ENCODE results near the gene YPEL1. TPM values are rescaled to one million over a fixed set of nuclear protein-coding genes. Genes with fewer than 3 reads are reported as not detected.

YPEL1 gene
- total and polyA plus RNA-seq, 4 donors, result 1.6 to 15.1 (median 3.5) TPM

DNA sequence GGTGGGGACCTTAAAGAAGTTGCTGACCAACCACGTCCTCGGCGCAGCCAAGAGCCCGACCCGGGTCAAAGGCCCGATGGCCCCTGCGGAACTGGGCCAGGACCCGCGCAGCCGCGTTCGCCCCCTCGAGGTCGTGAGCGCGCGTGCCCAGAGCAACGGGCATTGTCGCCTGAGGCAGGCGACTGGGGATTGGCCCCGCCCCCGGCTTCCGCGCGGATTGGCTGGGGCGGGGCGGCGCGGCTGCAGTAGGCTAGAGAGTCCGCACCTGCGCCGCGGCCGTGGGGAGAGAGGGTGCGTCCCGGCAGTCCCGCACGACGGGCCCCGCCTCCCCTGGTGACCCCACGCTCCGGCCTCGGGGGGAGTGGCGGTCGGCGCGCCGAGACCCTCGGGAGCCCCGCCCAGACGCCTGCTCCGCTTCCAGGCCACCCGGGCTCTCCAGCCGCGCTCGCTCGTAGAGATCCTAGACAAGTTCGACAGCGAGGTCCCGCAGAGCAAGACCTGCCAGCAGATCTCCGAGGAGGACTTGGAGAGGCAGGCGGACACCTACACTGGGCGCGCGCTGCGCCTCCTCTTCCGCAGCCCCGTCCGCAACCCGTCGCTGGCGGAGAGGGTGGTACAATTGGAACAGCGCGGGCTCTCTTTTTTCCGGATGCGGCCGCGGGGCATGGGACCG is 78.1 kb downstream of the YPEL1 start:
- Histone ChIP-seq H3K36me3 (ENCODE audit: control insufficient read depth in 4 of 4, insufficient read depth in 4 of 4, low read length in 4 of 4) (peaks cover 0 to 4% (median 0%) of the 10 kb centered on the region in 4 donors), H3K27me3 (ENCODE audit: control insufficient read depth in 3 of 3, insufficient read depth in 3 of 3, low read length in 2 of 3) (no peaks in the 10 kb centered on the region), H3K4me1 (ENCODE audit: control insufficient read depth in 5 of 5, insufficient read depth in 5 of 5, low read length in 5 of 5) (peaks cover 0 to 9% (median 1%) of the 10 kb centered on the region in 5 donors), H3K4me3 (peak overlapping the region; percentile 60), H3K27ac (ENCODE audit: low read depth in 1 of 2, low read length in 1 of 2) (peak overlapping the region in 1 of 2 donors; percentile 55), H3K9ac (ENCODE audit: insufficient read depth in 1 of 2, low read length in 2 of 2) (no peak overlapping the region), H3K9me3 (ENCODE audit: control insufficient read depth in 4 of 4, insufficient read depth in 3 of 4, low read length in 3 of 4) (no peaks in the 10 kb centered on the region)
- WGBS, 2 donors, result 0 to 1% methylated on average over 53 to 79 of the region's 79 CpGs
- DNase-seq (peak; percentile 65 to 77 (median 74)), ATAC-seq (ENCODE audit: insufficient read depth, low FRiP score) (peak; percentile 84)
- TF ChIP-seq, protein P1, sequence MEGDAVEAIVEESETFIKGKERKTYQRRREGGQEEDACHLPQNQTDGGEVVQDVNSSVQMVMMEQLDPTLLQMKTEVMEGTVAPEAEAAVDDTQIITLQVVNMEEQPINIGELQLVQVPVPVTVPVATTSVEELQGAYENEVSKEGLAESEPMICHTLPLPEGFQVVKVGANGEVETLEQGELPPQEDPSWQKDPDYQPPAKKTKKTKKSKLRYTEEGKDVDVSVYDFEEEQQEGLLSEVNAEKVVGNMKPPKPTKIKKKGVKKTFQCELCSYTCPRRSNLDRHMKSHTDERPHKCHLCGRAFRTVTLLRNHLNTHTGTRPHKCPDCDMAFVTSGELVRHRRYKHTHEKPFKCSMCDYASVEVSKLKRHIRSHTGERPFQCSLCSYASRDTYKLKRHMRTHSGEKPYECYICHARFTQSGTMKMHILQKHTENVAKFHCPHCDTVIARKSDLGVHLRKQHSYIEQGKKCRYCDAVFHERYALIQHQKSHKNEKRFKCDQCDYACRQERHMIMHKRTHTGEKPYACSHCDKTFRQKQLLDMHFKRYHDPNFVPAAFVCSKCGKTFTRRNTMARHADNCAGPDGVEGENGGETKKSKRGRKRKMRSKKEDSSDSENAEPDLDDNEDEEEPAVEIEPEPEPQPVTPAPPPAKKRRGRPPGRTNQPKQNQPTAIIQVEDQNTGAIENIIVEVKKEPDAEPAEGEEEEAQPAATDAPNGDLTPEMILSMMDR (IDR thresholded peaks at IDR 0.05; ENCODE audit: control extremely low read depth, extremely low read depth), result no peak

DNA sequence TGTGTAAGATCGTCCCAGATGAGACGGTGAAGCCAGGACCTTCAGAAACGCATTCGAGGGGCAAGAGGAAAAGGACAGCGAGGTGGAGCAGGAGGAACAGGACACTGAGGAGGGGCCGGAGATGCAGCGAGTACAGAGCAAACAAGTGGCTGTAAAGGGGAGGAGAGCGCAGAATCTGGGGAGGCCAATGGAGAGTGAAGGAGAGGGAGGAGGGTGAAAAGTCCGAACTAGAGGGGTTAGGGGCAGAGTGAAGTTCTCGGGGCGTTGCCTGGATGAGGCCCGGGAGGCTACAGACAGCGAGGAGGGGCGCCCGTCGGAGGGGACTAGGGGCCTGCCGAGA is 78.6 kb downstream of the YPEL1 start:
- no peaks in the 10 kb centered on the region for H3K27me3 ChIP-seq (ENCODE audit: control insufficient read depth in 3 of 3, insufficient read depth in 3 of 3, low read length in 2 of 3)
- H3K4me3 ChIP-seq, result peak overlapping the region; percentile 20
- H3K27ac ChIP-seq (ENCODE audit: low read depth in 1 of 2, low read length in 1 of 2), result no peak overlapping the region

DNA sequence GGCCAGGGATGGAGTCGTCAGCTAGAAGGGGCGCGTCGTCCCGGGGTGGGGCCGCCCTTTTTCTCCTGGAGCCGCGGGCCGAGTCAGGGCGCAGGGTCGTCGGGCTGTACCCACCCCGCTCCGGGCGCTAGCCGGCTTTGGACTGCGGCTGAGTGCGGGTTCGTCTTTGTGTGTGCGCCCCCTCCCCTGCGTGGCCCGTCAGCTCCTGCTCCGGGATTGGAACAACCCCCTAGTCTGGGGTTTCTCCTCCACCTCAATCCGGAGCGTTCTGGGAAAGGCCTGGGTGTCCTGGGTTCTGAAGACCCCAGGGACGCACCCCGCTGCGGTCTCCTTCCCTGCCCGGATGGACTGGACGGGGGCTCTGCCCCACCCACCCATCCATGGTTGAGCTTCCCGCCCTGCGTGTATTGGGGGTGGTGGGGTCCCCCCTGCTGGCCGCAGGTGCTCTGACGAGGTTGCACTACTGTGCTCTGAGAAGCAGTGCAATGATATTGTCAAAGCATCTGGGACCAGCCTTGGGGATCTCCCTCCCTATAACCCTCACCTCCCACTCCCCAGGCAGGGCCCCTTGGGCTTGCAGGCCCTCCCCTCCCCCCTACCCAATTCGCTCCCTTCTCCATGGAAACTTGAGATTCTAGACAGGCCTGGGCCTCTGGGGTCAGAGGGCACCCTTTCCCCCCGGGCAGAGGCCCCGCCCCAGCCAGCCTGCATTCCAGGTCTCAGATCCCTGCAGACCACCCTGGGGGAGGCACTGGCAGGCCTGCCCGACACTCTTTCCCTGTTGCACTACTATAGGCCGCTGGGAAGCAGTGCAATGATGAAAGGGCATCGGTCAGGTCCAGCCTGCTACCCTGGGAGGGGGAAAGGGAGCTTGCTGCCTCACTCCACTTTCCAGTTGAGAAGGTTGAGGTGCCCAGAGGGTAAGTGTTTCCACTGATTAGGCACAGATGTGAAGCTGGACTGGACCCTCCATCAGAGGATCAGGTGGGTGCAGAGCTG is 82.7 kb downstream of the YPEL1 start:
- WGBS, 2 donors, result 27 to 34% methylated on average over 39 to 40 of the region's 40 CpGs
- DNase-seq (no peak), ATAC-seq (ENCODE audit: insufficient read depth, low FRiP score) (peak; percentile 2)
- no peak overlapping the region for H3K4me3 ChIP-seq
- H3K27me3 ChIP-seq (ENCODE audit: control insufficient read depth in 3 of 3, insufficient read depth in 3 of 3, low read length in 2 of 3), result no peaks in the 10 kb centered on the region
- no peak overlapping the region for H3K27ac ChIP-seq (ENCODE audit: low read depth in 1 of 2, low read length in 1 of 2)
- TF ChIP-seq, protein P1 (IDR thresholded peaks at IDR 0.05; ENCODE audit: control extremely low read depth, extremely low read depth), result no peak
- peaks cover 4 to 24% (median 6%) of the 10 kb centered on the region in 5 donors for H3K4me1 ChIP-seq (ENCODE audit: control insufficient read depth in 5 of 5, insufficient read depth in 5 of 5, low read length in 5 of 5)
- no peaks in the 10 kb centered on the region for H3K9me3 ChIP-seq (ENCODE audit: control insufficient read depth in 4 of 4, insufficient read depth in 3 of 4, low read length in 3 of 4)
- H3K36me3 ChIP-seq (ENCODE audit: control insufficient read depth in 4 of 4, insufficient read depth in 4 of 4, low read length in 4 of 4), result peaks cover 0 to 4% (median 2%) of the 10 kb centered on the region in 4 donors
- H3K9ac ChIP-seq (ENCODE audit: insufficient read depth in 1 of 2, low read length in 2 of 2), result no peak overlapping the region

More for the DNA sequence above, 78.6 kb downstream of the YPEL1 start:
- Histone ChIP-seq H3K36me3 (ENCODE audit: control insufficient read depth in 4 of 4, insufficient read depth in 4 of 4, low read length in 4 of 4) (peaks cover 0 to 4% (median 0%) of the 10 kb centered on the region in 4 donors), H3K9me3 (ENCODE audit: control insufficient read depth in 4 of 4, insufficient read depth in 3 of 4, low read length in 3 of 4) (no peaks in the 10 kb centered on the region), H3K9ac (ENCODE audit: insufficient read depth in 1 of 2, low read length in 2 of 2) (no peak overlapping the region), H3K4me1 (ENCODE audit: control insufficient read depth in 5 of 5, insufficient read depth in 5 of 5, low read length in 5 of 5) (peaks cover 0 to 12% (median 1%) of the 10 kb centered on the region in 5 donors)
- DNase-seq, result no peak
- no peak for ATAC-seq (ENCODE audit: insufficient read depth, low FRiP score)
- TF ChIP-seq, protein P1 (IDR thresholded peaks at IDR 0.05; ENCODE audit: control extremely low read depth, extremely low read depth), result no peak
- WGBS, 2 donors, result 35 to 45% methylated on average over 17 of the region's 17 CpGs

All from lung (tissue), 12 donors.